HepG2 (cell line): ENCODE measurements around the gene PDHA1.

Experiments used
- MTA3 ChIP-seq: sonication (generic); formaldehyde crosslinking; IDR thresholded peaks from 2 replicates; pipeline ENCODE4 v1.4.0; 2020; ENCODE audit warnings: missing genetic modification reagents
- PHF20 ChIP-seq: sonication (generic); formaldehyde crosslinking; IDR thresholded peaks from 2 replicates; pipeline ENCODE4 v1.5.0; 2020; ENCODE audit warnings: mild to moderate bottlenecking, missing genetic modification reagents
- ZMYM2 ChIP-seq: sonication (generic); formaldehyde crosslinking; IDR thresholded peaks from 2 replicates; pipeline ENCODE4 v1.8.0; 2022; ENCODE audit warnings: mild to moderate bottlenecking, missing genetic modification reagents
- ZNF75D ChIP-seq: sonication (generic); formaldehyde crosslinking; IDR thresholded peaks from 2 replicates; pipeline ENCODE4 v1.8.1; 2023; ENCODE audit warnings: missing genetic modification reagents, mild to moderate bottlenecking, borderline replicate concordance

DNA sequence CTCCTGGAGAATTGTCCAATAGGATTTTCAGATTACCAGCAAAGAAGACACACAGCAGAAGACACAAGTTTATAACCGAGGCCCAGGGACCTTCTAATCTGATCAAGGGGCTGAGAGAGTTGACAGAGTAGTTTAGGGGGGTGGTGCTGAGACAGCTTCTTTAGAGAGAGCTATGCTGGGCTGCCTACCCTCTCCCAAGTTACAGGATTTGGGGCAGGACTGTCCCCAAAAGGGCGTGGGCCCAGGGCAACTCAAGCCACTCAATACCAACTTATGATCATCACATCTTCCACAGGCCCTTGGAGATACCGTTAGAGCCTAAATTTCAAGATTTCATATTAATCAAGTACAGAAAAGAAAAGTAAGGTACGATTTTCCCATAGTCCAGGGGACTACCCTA lies 43.0 kb downstream of the PDHA1 start:
- TF ChIP-seq MTA3 (CRISPR knock-in tag) (no peak), ZNF75D (CRISPR knock-in tag) (no peak), ZMYM2 (CRISPR knock-in tag) (no peak), PHF20 (no peak)
